Measurements from ENCODE around the gene KLHDC8A.
"Not testable (repeated sequence)": the region's sequence is repeated elsewhere in the genome, so short reads cannot be mapped to it uniquely, and the experiment has no call there.

Gene KLHDC8A

GRCh38 chr1:205317311-205317917 lies 39.3 kb downstream of the KLHDC8A start:
- no peak for DNase-seq

GRCh38 chr1:205316161-205316566 lies 40.6 kb downstream of the KLHDC8A start:
- DNase-seq: no peak

- no peak for DNase-seq
Measured at GRCh38 chr1:205315008-205315618, 41.6 kb downstream of the KLHDC8A start.

- DNase-seq: no peak
Measured at GRCh38 chr1:205313563-205314308, 43.0 kb downstream of the KLHDC8A start.

GRCh38 chr1:205312866-205313562 lies 43.7 kb downstream of the KLHDC8A start:
- no peak for DNase-seq

- no peak for DNase-seq
Measured at GRCh38 chr1:205310976-205311704, 45.6 kb downstream of the KLHDC8A start.

- no peak for DNase-seq
Measured at GRCh38 chr1:205309741-205310140, 47.0 kb downstream of the KLHDC8A start.

GRCh38 chr1:205306929-205307566 lies 49.7 kb downstream of the KLHDC8A start:
- no peak for DNase-seq

GRCh38 chr1:205304695-205305070 lies 52.0 kb downstream of the KLHDC8A start:
- DNase-seq: no peak

GRCh38 chr1:205304046-205304694 lies 52.6 kb downstream of the KLHDC8A start:
- DNase-seq: no peak

- DNase-seq: no peak
Measured at GRCh38 chr1:205303247-205303888, 53.4 kb downstream of the KLHDC8A start.

GRCh38 chr1:205301842-205302588 lies 54.7 kb downstream of the KLHDC8A start:
- DNase-seq: no peak

- DNase-seq: no peak
Measured at GRCh38 chr1:205301205-205301821, 55.4 kb downstream of the KLHDC8A start.

- DNase-seq: no peak
Measured at GRCh38 chr1:205300149-205300548, 56.6 kb downstream of the KLHDC8A start.

- no peak for DNase-seq
Measured at GRCh38 chr1:205298191-205298994, 58.3 kb downstream of the KLHDC8A start.

- DNase-seq: not testable (repeated sequence)
Measured at GRCh38 chr1:205297546-205298177, 59.1 kb downstream of the KLHDC8A start.

GRCh38 chr1:205296154-205296553 lies 60.6 kb downstream of the KLHDC8A start:
- no peak for DNase-seq

- no peak for DNase-seq
Measured at GRCh38 chr1:205294934-205295333, 61.8 kb downstream of the KLHDC8A start.

All from NCI-H1930 (cell line).